Astrocyte (in vitro differentiated cells and primary cell): ENCODE measurements around the gene FAM24A. TPM values are rescaled to one million over a fixed set of nuclear protein-coding genes. Genes with fewer than 3 reads are reported as not detected.

Experiments used
- DNase-seq: peaks from one replicate; pipeline ENCODE4 v3.0.0-alpha.2; 2010; ENCODE audit warnings: low read depth
- FAIRE-seq: peaks from 2 replicates; lab custom pipeline; 2011; peaks lifted over from hg19 to GRCh38; lab: Jason Lieb, UNC
- H2AFZ ChIP-seq: 2 replicates; pipeline ENCODE4 v1.6.0; 2012; ENCODE audit warnings: low read depth, low read length, inconsistent platforms
- H3K27ac ChIP-seq: 2 replicates; pipeline ENCODE4 v1.5.1; 2011; ENCODE audit warnings: low read depth, low read length, inconsistent platforms
- H3K27me3 ChIP-seq: 2 replicates; pipeline ENCODE4 v1.6.0; 2011; ENCODE audit warnings: low read length, inconsistent platforms; ENCODE audit not compliant: insufficient read depth
- H3K36me3 ChIP-seq: 2 replicates; pipeline ENCODE4 v1.5.1; 2011; ENCODE audit warnings: low read length, inconsistent platforms; ENCODE audit not compliant: insufficient read depth
- H3K4me1 ChIP-seq: 2 replicates; pipeline ENCODE4 v1.5.1; 2011; ENCODE audit warnings: low read length, inconsistent platforms; ENCODE audit not compliant: insufficient read depth
- H3K4me2 ChIP-seq: 2 replicates; pipeline ENCODE4 v1.6.0; 2012; ENCODE audit warnings: low read length, inconsistent platforms
- H3K4me3 ChIP-seq: 2 replicates; pipeline ENCODE4 v1.5.1; 2011; ENCODE audit warnings: low read depth, mild to moderate bottlenecking, low read length, inconsistent platforms; ENCODE audit not compliant: insufficient read depth
- H3K79me2 ChIP-seq: 2 replicates; pipeline ENCODE4 v1.6.0; 2012; ENCODE audit warnings: mild to moderate bottlenecking, low read length, inconsistent platforms; ENCODE audit not compliant: insufficient read depth
- H3K9ac ChIP-seq: 2 replicates; pipeline ENCODE4 v1.6.0; 2012; ENCODE audit warnings: mild to moderate bottlenecking, low read length, inconsistent platforms
- H3K9me3 ChIP-seq: 2 replicates; pipeline ENCODE4 v1.5.1; 2012; ENCODE audit warnings: low read depth, mild to moderate bottlenecking, low read length, inconsistent platforms; ENCODE audit not compliant: insufficient read depth
- H4K20me1 ChIP-seq: 2 replicates; pipeline ENCODE4 v1.6.0; 2012; ENCODE audit warnings: low read length, inconsistent platforms; ENCODE audit not compliant: insufficient read depth
- H3K27ac Mint-ChIP-seq: one replicate; pipeline ENCODE4 v1.8.0; 2021; ENCODE audit warnings: mild to moderate bottlenecking, mixed read lengths; ENCODE audit not compliant: unreplicated experiment
- H3K27me3 Mint-ChIP-seq: one replicate; pipeline ENCODE4 v1.8.0; 2021; ENCODE audit warnings: low read depth, mixed read lengths; ENCODE audit not compliant: unreplicated experiment
- H3K36me3 Mint-ChIP-seq: one replicate; pipeline ENCODE4 v1.8.0; 2021; ENCODE audit warnings: low read depth, mixed read lengths; ENCODE audit not compliant: unreplicated experiment
- H3K4me1 Mint-ChIP-seq: one replicate; pipeline ENCODE4 v1.8.0; 2021; ENCODE audit warnings: low read depth, mixed read lengths; ENCODE audit not compliant: unreplicated experiment
- H3K4me3 Mint-ChIP-seq: one replicate; pipeline ENCODE4 v1.8.0; 2021; ENCODE audit warnings: mild to moderate bottlenecking, moderate library complexity, mixed read lengths; ENCODE audit not compliant: unreplicated experiment
- H3K9me3 Mint-ChIP-seq: one replicate; pipeline ENCODE4 v1.8.0; 2021; ENCODE audit warnings: mild to moderate bottlenecking, mixed read lengths; ENCODE audit not compliant: unreplicated experiment
- CTCF ChIP-seq: IDR thresholded peaks from 2 replicates; pipeline ENCODE4 v1.5.1; 2011; ENCODE audit warnings: low read depth, mild to moderate bottlenecking, inconsistent platforms, low read length, moderate library complexity; ENCODE audit not compliant: insufficient read depth
- EZH2 ChIP-seq: IDR thresholded peaks from 2 replicates; pipeline ENCODE4 v1.6.1; 2012; ENCODE audit warnings: mild to moderate bottlenecking, low read length, inconsistent platforms; ENCODE audit not compliant: insufficient read depth
- total RNA-seq: library from RNA; stranded (reverse); gene quantifications from 2 replicates; pipeline ENCODE4 v1.2.1, GENCODE V29; 2021

Gene FAM24A
- total RNA-seq, 1 donor from 2014 or later, result not detected

DNA sequence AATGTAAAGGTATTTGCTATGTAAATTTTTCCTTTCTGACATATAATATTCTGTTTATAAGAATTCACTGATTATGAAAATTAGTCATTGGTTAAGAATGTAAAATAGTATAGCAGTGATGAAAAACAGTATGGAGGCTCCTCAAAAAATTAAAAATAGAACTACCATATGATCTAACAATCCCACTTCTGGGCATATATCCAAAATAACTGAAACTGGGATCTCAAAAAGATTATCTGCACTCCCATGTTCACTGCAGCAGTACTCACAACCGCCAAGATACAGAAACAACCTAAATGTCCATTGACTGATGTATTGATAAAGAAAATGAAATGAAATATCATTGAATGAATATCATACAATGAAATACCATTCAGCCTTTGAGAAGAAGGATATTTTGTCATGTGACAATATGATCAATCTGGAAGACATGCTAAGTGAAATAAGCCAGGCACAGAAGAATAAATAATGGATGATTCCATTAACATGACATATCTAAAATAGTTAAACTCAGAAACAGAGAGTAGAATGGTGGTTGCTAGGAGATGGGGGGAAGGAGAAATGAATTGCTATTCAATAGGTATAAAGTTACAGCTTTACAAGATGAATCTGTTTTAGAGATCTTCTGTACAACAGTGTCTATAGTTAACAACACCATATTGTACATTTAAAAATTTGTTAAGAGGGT is 29.6 kb downstream of the FAM24A start:
- DNase-seq, result peak; percentile 64
- Mint-ChIP-seq H3K27me3 (no peaks in the 10 kb centered on the region), H3K36me3 (peaks cover 7% of the 10 kb centered on the region), H3K9me3 (no peaks in the 10 kb centered on the region), H3K4me3 (no peak overlapping the region), H3K4me1 (no peaks in the 10 kb centered on the region), H3K27ac (no peak overlapping the region)
- peaks cover 7% of the 10 kb centered on the region for H3K79me2 ChIP-seq
- no peak overlapping the region for H3K9ac ChIP-seq
- peaks cover 8% of the 10 kb centered on the region for H3K4me1 ChIP-seq
- no peak for TF ChIP-seq CTCF
- TF ChIP-seq EZH2, result no peak
- peak overlapping the region; percentile 66 for H3K27ac ChIP-seq
- no peak overlapping the region for H3K4me3 ChIP-seq
- peak overlapping the region; percentile 46 for H3K4me2 ChIP-seq
- no peaks in the 10 kb centered on the region for H3K27me3 ChIP-seq
- no peak overlapping the region for H2AFZ ChIP-seq
- H3K36me3 ChIP-seq, result peaks cover 14% of the 10 kb centered on the region
- FAIRE-seq, result no peak
- H3K9me3 ChIP-seq, result no peaks in the 10 kb centered on the region
- H4K20me1 ChIP-seq, result peaks cover 4% of the 10 kb centered on the region

GRCh38 chr10:122949296-122949695 is 38.9 kb downstream of the FAM24A start:
- Histone ChIP-seq H2AFZ (no peak overlapping the region), H3K79me2 (peaks cover 16% of the 10 kb centered on the region), H3K4me3 (no peak overlapping the region), H3K4me2 (no peak overlapping the region), H3K9ac (no peak overlapping the region), H4K20me1 (peaks cover 4% of the 10 kb centered on the region), H3K27me3 (no peaks in the 10 kb centered on the region), H3K36me3 (no peaks in the 10 kb centered on the region), H3K9me3 (peaks cover under 1% of the 10 kb centered on the region), H3K27ac (no peak overlapping the region), H3K4me1 (peaks cover 4% of the 10 kb centered on the region)
- DNase-seq, result no peak
- Mint-ChIP-seq H3K4me1 (peaks cover 9% of the 10 kb centered on the region), H3K27ac (no peak overlapping the region), H3K36me3 (peaks cover 5% of the 10 kb centered on the region), H3K9me3 (peaks cover 2% of the 10 kb centered on the region), H3K4me3 (no peak overlapping the region), H3K27me3 (no peaks in the 10 kb centered on the region)
- TF ChIP-seq EZH2, result no peak
- no peak for TF ChIP-seq CTCF
- no peak for FAIRE-seq
